Hepatocyte (in vitro differentiated cells): ENCODE data around the gene ZNF462.

Experiments used
- EZH2 ChIP-seq: fragments of 200-600 bp; sonication (generic); IDR thresholded peaks from 2 replicates; pipeline ENCODE4 v1.6.1; 2016; ENCODE audit warnings: antibody characterized with exemption, mild to moderate bottlenecking, borderline replicate concordance
- EZH2phosphoT487 ChIP-seq: fragments of 200-600 bp; sonication (generic); IDR thresholded peaks from one replicate; pipeline ENCODE4 v1.6.1; 2018; ENCODE audit warnings: antibody characterized with exemption, mild to moderate bottlenecking, low read depth, moderate library complexity; ENCODE audit not compliant: unreplicated experiment, severe bottlenecking
- TF ChIP-seq, protein P1 (sequence below): fragments of 200-600 bp; sonication (generic); IDR thresholded peaks from 2 replicates; pipeline ENCODE4 v1.5.1; 2016; ENCODE audit warnings: antibody characterized with exemption, mild to moderate bottlenecking; ENCODE audit not compliant: poor library complexity

DNA sequence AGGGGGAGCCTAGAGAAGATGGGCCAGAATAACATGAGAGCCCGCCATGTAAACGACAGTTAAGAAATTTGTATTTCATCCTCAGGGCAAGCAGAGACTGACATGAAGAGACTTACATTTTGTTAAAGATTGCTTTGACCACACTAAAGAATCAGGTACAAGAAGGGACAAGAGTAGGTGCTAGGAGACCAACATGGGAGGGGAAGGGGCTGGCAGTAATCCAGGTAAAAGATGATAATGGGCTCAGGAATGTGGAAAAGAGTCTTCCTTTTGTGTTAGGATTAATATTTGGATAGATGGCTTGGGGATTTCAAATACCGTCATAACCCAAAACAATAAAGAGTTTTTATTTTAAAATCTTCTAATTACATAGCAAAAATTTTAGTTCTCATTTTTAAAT, 137.3 kb downstream of the ZNF462 start:
- TF ChIP-seq EZH2 = no peak
- TF ChIP-seq, protein P1, sequence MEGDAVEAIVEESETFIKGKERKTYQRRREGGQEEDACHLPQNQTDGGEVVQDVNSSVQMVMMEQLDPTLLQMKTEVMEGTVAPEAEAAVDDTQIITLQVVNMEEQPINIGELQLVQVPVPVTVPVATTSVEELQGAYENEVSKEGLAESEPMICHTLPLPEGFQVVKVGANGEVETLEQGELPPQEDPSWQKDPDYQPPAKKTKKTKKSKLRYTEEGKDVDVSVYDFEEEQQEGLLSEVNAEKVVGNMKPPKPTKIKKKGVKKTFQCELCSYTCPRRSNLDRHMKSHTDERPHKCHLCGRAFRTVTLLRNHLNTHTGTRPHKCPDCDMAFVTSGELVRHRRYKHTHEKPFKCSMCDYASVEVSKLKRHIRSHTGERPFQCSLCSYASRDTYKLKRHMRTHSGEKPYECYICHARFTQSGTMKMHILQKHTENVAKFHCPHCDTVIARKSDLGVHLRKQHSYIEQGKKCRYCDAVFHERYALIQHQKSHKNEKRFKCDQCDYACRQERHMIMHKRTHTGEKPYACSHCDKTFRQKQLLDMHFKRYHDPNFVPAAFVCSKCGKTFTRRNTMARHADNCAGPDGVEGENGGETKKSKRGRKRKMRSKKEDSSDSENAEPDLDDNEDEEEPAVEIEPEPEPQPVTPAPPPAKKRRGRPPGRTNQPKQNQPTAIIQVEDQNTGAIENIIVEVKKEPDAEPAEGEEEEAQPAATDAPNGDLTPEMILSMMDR = no peak
- no peak for TF ChIP-seq EZH2phosphoT487
